Measurements from ENCODE around the gene FBXL4.

- no peak for TF ChIP-seq POLR2AphosphoS5 (IDR thresholded peaks at IDR 0.05; ENCODE audit: low read depth, low read length)
- TF ChIP-seq TAF1 (IDR thresholded peaks at IDR 0.05; ENCODE audit: borderline replicate concordance, insufficient read depth, low read length), result no peak
Measured at GRCh38 chr6:98927534-98927933, 20.2 kb downstream of the FBXL4 start.

Measured in PFSK-1 (cell line).